ENCODE data around the gene BCR. TPM values are rescaled to one million over a fixed set of nuclear protein-coding genes. Genes with fewer than 3 reads are reported as not detected.
A peak's percentile ranks its signal among the peaks of the same experiment; 100 is the strongest.

The BCR gene
- total and polyA plus RNA-seq, 2 of the 13 experiments (the other 11 are each of a cell fraction or from before 2014, with no cell fraction given) = 19.9 to 33.6 TPM

DNA sequence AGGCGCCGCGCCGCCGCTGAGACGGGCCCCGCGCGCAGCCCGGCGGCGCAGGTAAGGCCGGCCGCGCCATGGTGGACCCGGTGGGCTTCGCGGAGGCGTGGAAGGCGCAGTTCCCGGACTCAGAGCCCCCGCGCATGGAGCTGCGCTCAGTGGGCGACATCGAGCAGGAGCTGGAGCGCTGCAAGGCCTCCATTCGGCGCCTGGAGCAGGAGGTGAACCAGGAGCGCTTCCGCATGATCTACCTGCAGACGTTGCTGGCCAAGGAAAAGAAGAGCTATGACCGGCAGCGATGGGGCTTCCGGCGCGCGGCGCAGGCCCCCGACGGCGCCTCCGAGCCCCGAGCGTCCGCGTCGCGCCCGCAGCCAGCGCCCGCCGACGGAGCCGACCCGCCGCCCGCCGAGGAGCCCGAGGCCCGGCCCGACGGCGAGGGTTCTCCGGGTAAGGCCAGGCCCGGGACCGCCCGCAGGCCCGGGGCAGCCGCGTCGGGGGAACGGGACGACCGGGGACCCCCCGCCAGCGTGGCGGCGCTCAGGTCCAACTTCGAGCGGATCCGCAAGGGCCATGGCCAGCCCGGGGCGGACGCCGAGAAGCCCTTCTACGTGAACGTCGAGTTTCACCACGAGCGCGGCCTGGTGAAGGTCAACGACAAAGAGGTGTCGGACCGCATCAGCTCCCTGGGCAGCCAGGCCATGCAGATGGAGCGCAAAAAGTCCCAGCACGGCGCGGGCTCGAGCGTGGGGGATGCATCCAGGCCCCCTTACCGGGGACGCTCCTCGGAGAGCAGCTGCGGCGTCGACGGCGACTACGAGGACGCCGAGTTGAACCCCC lies 798 bp downstream of the BCR start (continued):
- no peak for TF ChIP-seq MEF2D (CRISPR knock-in tag; IDR thresholded peaks at IDR 0.05)
- TF ChIP-seq ZNF138 (CRISPR knock-in tag; IDR thresholded peaks at IDR 0.05; ENCODE audit: low read depth) = no peak
- TF ChIP-seq SETDB1 (CRISPR knock-in tag; IDR thresholded peaks at IDR 0.05; ENCODE audit: borderline replicate concordance) = no peak
- TF ChIP-seq, protein P1, sequence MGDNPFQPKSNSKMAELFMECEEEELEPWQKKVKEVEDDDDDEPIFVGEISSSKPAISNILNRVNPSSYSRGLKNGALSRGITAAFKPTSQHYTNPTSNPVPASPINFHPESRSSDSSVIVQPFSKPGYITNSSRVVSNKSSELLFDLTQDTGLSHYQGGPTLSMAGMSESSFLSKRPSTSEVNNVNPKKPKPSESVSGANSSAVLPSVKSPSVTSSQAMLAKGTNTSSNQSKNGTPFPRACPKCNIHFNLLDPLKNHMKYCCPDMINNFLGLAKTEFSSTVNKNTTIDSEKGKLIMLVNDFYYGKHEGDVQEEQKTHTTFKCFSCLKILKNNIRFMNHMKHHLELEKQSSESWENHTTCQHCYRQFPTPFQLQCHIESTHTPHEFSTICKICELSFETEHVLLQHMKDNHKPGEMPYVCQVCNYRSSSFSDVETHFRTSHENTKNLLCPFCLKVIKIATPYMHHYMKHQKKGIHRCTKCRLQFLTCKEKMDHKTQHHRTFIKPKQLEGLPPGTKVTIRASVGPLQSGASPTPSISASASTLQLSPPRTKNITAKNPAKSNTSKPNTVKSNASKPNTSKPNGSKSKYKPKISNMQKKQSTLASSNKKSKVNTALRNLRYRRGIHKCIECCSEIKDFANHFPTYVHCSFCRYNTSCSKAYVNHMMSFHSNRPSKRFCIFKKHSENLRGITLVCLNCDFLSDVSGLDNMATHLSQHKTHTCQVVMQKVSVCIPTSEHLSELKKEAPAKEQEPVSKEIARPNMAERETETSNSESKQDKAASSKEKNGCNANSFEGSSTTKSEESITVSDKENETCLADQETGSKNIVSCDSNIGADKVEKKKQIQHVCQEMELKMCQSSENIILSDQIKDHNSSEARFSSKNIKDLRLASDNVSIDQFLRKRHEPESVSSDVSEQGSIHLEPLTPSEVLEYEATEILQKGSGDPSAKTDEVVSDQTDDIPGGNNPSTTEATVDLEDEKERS (CRISPR knock-in tag; IDR thresholded peaks at IDR 0.05) = no peak
- no peak for TF ChIP-seq MAF1 (CRISPR knock-in tag; IDR thresholded peaks at IDR 0.05; ENCODE audit: borderline replicate concordance)
- no peak for TF ChIP-seq ZNF674 (CRISPR knock-in tag; IDR thresholded peaks at IDR 0.05; ENCODE audit: low read depth)
- no peak for TF ChIP-seq ZSCAN12 (CRISPR knock-in tag; IDR thresholded peaks at IDR 0.05)
- TF ChIP-seq NFYB (CRISPR knock-in tag; IDR thresholded peaks at IDR 0.05) = no peak
- TF ChIP-seq ZNF724P (CRISPR knock-in tag; IDR thresholded peaks at IDR 0.05; ENCODE audit: borderline replicate concordance) = no peak
- TF ChIP-seq ZNF572 (CRISPR knock-in tag; IDR thresholded peaks at IDR 0.05) = no peak
- no peak for TF ChIP-seq NAIF1 (CRISPR knock-in tag; IDR thresholded peaks at IDR 0.05; ENCODE audit: borderline replicate concordance)
- TF ChIP-seq NPAS2 (CRISPR knock-in tag; IDR thresholded peaks at IDR 0.05; ENCODE audit: borderline replicate concordance) = no peak
- TF ChIP-seq ZNF839 (CRISPR knock-in tag; IDR thresholded peaks at IDR 0.05; ENCODE audit: borderline replicate concordance) = no peak
- TF ChIP-seq NFRKB (IDR thresholded peaks at IDR 0.05) = no peak
- no peak for TF ChIP-seq RBM22 (optimal IDR thresholded peaks at IDR 0.05; ENCODE audit: low read length)
- TF ChIP-seq ZNF878 (CRISPR knock-in tag; IDR thresholded peaks at IDR 0.05) = no peak
- no peak for TF ChIP-seq PHF20 (CRISPR knock-in tag; IDR thresholded peaks at IDR 0.05)
- TF ChIP-seq, protein P2, sequence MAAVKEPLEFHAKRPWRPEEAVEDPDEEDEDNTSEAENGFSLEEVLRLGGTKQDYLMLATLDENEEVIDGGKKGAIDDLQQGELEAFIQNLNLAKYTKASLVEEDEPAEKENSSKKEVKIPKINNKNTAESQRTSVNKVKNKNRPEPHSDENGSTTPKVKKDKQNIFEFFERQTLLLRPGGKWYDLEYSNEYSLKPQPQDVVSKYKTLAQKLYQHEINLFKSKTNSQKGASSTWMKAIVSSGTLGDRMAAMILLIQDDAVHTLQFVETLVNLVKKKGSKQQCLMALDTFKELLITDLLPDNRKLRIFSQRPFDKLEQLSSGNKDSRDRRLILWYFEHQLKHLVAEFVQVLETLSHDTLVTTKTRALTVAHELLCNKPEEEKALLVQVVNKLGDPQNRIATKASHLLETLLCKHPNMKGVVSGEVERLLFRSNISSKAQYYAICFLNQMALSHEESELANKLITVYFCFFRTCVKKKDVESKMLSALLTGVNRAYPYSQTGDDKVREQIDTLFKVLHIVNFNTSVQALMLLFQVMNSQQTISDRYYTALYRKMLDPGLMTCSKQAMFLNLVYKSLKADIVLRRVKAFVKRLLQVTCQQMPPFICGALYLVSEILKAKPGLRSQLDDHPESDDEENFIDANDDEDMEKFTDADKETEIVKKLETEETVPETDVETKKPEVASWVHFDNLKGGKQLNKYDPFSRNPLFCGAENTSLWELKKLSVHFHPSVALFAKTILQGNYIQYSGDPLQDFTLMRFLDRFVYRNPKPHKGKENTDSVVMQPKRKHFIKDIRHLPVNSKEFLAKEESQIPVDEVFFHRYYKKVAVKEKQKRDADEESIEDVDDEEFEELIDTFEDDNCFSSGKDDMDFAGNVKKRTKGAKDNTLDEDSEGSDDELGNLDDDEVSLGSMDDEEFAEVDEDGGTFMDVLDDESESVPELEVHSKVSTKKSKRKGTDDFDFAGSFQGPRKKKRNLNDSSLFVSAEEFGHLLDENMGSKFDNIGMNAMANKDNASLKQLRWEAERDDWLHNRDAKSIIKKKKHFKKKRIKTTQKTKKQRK (IDR thresholded peaks at IDR 0.05; ENCODE audit: low read length) = no peak
- no peak for TF ChIP-seq ZNF564 (CRISPR knock-in tag; IDR thresholded peaks at IDR 0.05)
- peak; percentile 46; the same call in 1 of the 2 replicates for TF ChIP-seq ZFX (CRISPR knock-in tag; IDR thresholded peaks at IDR 0.05; ENCODE audit: low read depth)
- peak; percentile 34; the same call in 1 of the 2 replicates for TF ChIP-seq AHR (CRISPR knock-in tag; IDR thresholded peaks at IDR 0.05)
- no peak for TF ChIP-seq CENPX (CRISPR knock-in tag; IDR thresholded peaks at IDR 0.05)
- TF ChIP-seq ZNF30 (CRISPR knock-in tag; IDR thresholded peaks at IDR 0.05) = no peak
- TF ChIP-seq, protein P3, sequence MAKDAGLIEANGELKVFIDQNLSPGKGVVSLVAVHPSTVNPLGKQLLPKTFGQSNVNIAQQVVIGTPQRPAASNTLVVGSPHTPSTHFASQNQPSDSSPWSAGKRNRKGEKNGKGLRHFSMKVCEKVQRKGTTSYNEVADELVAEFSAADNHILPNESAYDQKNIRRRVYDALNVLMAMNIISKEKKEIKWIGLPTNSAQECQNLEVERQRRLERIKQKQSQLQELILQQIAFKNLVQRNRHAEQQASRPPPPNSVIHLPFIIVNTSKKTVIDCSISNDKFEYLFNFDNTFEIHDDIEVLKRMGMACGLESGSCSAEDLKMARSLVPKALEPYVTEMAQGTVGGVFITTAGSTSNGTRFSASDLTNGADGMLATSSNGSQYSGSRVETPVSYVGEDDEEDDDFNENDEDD (CRISPR knock-in tag; IDR thresholded peaks at IDR 0.05; ENCODE audit: borderline replicate concordance) = no peak
